COLO829 (cell line): Measurements from ENCODE around the gene ASTN1.
A peak's percentile ranks its signal among the peaks of the same experiment; 100 is the strongest.

ENCODE experiments used
- DNase-seq: peaks from one replicate; pipeline ENCODE4 v3.0.0; 2012; ENCODE audit warnings: low spot score

The ASTN1 gene

GRCh38 chr1:177163844-177164379 is 600 bp downstream of the ASTN1 start:
- no peak for DNase-seq

- DNase-seq, result no peak
Observed at GRCh38 chr1:177162243-177162642, 2.3 kb downstream of the ASTN1 start.

GRCh38 chr1:177146499-177146898 is 18.0 kb downstream of the ASTN1 start:
- no peak for DNase-seq

- peak; percentile 26 for DNase-seq
Observed at GRCh38 chr1:177145106-177146070, 19.1 kb downstream of the ASTN1 start.

- no peak for DNase-seq
Observed at GRCh38 chr1:177142791-177143271, 21.7 kb downstream of the ASTN1 start.

GRCh38 chr1:177142010-177142409 is 22.5 kb downstream of the ASTN1 start:
- no peak for DNase-seq

- no peak for DNase-seq
Observed at GRCh38 chr1:177138347-177138746, 26.2 kb downstream of the ASTN1 start.

- DNase-seq, result no peak
Observed at GRCh38 chr1:177137814-177138213, 26.7 kb downstream of the ASTN1 start.

- no peak for DNase-seq
Observed at GRCh38 chr1:177135250-177135649, 29.3 kb downstream of the ASTN1 start.

- DNase-seq, result no peak
Observed at GRCh38 chr1:177133977-177134538, 30.5 kb downstream of the ASTN1 start.

- no peak for DNase-seq
Observed at GRCh38 chr1:177132141-177132540, 32.4 kb downstream of the ASTN1 start.

GRCh38 chr1:177131723-177132122 is 32.8 kb downstream of the ASTN1 start:
- no peak for DNase-seq

- no peak for DNase-seq
Observed at GRCh38 chr1:177130451-177130945, 34.0 kb downstream of the ASTN1 start.

GRCh38 chr1:177128665-177129281 is 35.7 kb downstream of the ASTN1 start:
- DNase-seq, result no peak

- DNase-seq, result no peak
Observed at GRCh38 chr1:177126267-177126666, 38.2 kb downstream of the ASTN1 start.

GRCh38 chr1:177124577-177125278 is 39.8 kb downstream of the ASTN1 start:
- DNase-seq, result no peak

- DNase-seq, result no peak
Observed at GRCh38 chr1:177122461-177123251, 41.9 kb downstream of the ASTN1 start.

- no peak for DNase-seq
Observed at GRCh38 chr1:177119311-177119710, 45.2 kb downstream of the ASTN1 start.

- DNase-seq, result no peak
Observed at GRCh38 chr1:177118901-177119300, 45.6 kb downstream of the ASTN1 start.

GRCh38 chr1:177116941-177117340 is 47.6 kb downstream of the ASTN1 start:
- DNase-seq, result no peak
